A549 (cell line): Measurements from ENCODE around the gene ARMC7.

Experiments
- EHMT2 ChIP-seq: fragments of 200-600 bp; sonication (generic); IDR thresholded peaks from 2 replicates; pipeline ENCODE4 v1.6.1; 2016; ENCODE audit warnings: antibody characterized with exemption, low read depth, mild to moderate bottlenecking, moderate library complexity
- EP300 ChIP-seq, 2 experiments: fragments of >200 bp; sonication (Bioruptor Twin); formaldehyde crosslinking; IDR thresholded peaks; 2 replicates in 1 of 2; 3 replicates in 1 of 2; pipeline ENCODE4 v1.6.1; 2016 to 2017
- MYC ChIP-seq: IDR thresholded peaks from 2 replicates; pipeline ENCODE4 v1.6.1; 2012; ENCODE audit warnings: mild to moderate bottlenecking, inconsistent platforms, low read length, improper control_type of control experiment, borderline replicate concordance

DNA sequence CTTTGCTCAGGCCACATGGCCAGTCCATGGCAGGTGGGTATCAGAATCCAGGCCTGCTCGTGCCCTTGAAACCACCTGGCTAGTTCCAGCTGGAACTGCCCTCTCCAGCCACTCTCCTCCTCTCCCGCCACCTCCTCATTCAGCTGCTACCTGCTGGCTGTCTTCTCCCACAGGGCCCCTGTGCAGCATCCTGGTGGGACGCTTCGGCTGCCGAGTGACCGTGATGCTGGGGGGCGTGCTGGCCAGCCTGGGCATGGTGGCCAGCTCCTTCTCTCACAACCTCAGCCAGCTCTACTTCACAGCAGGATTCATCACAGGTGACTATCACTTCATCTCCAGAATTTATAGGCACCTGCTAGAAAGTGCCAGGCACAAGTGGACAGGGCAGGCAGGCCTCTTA, 11.9 kb upstream of the ARMC7 start:
- TF ChIP-seq EP300 (IDR thresholded peaks at IDR 0.05) (no peak), MYC (no peak), EHMT2 (no peak)
